ENCODE data around the gene WDR82. TPM values are rescaled to one million over a fixed set of nuclear protein-coding genes. Genes with fewer than 3 reads are reported as not detected.

WDR82 gene
- total RNA-seq, 3 donors from 2014 or later: 49.6 to 53.1 (median 52.1) TPM

DNA sequence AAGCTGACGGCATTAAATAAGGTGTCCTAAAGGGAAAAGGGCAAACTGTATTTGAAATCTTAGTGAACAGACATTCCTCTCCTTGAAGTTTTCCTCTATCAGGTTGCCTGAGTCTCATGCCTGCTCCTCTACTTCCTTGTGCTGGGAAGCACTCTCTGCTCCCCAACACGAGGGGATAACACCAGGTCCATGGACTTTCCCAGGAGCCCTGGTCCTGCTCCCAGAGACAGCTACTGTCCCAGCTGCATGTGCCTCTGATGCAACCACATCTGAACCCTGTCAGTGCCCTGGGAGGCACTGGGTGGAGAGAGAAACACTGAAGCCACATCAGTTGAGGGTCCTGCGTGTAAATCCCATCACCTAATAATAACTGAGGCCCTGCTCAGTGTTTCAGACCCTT lies 60.4 kb downstream of the WDR82 start:
- Histone ChIP-seq H3K9me3 (no peaks in the 10 kb centered on the region), H3K27ac (peak overlapping the region; percentile 80 to 95), H3K27me3 (no peaks in the 10 kb centered on the region), H3K36me3 (peaks cover 4% of the 10 kb centered on the region), H3K4me1 (peaks cover 8 to 26% of the 10 kb centered on the region in 2 donors), H3K4me3 (no peak overlapping the region)
- TF ChIP-seq POLR2AphosphoS5 (IDR thresholded peaks at IDR 0.05) (no peak), POLR2A (IDR thresholded peaks at IDR 0.05) (no peak)
- TF ChIP-seq, protein P1, sequence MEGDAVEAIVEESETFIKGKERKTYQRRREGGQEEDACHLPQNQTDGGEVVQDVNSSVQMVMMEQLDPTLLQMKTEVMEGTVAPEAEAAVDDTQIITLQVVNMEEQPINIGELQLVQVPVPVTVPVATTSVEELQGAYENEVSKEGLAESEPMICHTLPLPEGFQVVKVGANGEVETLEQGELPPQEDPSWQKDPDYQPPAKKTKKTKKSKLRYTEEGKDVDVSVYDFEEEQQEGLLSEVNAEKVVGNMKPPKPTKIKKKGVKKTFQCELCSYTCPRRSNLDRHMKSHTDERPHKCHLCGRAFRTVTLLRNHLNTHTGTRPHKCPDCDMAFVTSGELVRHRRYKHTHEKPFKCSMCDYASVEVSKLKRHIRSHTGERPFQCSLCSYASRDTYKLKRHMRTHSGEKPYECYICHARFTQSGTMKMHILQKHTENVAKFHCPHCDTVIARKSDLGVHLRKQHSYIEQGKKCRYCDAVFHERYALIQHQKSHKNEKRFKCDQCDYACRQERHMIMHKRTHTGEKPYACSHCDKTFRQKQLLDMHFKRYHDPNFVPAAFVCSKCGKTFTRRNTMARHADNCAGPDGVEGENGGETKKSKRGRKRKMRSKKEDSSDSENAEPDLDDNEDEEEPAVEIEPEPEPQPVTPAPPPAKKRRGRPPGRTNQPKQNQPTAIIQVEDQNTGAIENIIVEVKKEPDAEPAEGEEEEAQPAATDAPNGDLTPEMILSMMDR (IDR thresholded peaks at IDR 0.05): no peak
- intact Hi-C loops (cut with DNase I; ENCODE audit: low total_unique reads): no loop called here
- DNase-seq (ENCODE audit: low spot score in 2 of 2): no peak

DNA sequence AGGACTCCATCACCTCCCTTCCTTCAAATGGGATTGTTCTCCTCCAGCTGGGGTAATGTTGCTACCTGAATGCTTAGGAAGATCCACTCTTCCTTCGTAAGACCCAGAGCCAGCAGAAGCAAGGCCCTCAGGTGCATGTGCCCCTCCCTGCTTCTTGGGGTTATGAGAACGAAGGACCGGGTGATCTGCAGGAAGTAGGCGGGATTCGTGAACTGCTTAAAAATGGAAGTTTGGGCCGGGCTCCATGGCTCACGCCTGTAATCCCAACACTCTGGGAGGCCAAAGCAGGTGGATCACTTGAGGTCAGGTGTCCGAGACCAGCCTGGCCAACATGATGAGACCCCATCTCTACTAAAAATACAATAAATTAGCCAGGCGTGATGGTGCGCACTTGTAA lies 61.0 kb downstream of the WDR82 start:
- DNase-seq (ENCODE audit: low spot score in 2 of 2): no peak

DNA sequence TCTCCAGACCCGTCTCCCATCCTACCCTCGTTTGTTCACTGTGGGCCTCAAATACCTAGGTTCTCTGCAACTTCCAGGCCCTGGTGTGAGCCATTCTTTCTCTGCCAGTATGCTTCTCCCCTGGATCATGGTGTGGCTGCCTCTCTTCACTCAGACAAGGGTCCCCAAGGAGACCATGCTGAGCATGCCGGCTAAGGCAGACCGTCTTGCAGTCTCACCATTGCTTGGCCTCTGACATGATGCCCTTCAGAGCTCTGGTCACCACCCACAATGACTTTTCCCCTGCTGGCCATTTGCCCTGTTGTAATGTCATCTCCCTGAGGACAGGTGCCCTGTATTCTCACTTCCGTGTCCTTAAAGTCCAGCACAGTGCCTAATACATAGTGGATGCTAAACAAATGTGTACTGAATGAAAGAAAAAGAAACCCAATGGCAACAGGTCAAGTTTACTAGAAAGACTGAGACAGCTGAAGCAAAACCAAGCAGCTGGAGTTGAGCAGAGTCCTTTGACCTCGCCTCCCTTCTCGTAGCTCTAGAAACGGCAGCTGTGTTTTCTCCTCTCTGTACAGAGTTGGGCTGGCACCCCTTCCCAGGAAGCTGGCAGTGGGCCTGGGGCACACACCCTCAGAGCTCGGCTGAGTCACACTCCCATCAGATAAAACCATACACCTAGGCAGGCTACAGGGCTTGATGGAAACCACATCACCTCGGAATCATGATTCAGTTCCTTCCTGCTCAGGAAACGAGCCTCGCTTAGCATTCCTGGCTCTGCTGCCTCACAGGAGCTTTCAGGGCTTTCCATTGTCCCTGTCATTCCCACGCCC lies 61.7 kb downstream of the WDR82 start:
- TF ChIP-seq, protein P1 (IDR thresholded peaks at IDR 0.05): no peak
- TF ChIP-seq POLR2A (IDR thresholded peaks at IDR 0.05): no peak
- peak; percentile 46 to 65 (median 54) for TF ChIP-seq POLR2AphosphoS5 (IDR thresholded peaks at IDR 0.05)
- no peaks in the 10 kb centered on the region for H3K9me3 ChIP-seq
- peaks cover 3 to 26% of the 10 kb centered on the region in 2 donors for H3K4me1 ChIP-seq
- H3K27ac ChIP-seq: peak overlapping the region; percentile 80 to 95
- H3K27me3 ChIP-seq: no peaks in the 10 kb centered on the region
- intact Hi-C loops (cut with DNase I; ENCODE audit: low total_unique reads): no loop called here
- peak; percentile 86 to 90 for DNase-seq (ENCODE audit: low spot score in 2 of 2)
- H3K36me3 ChIP-seq: peaks cover 7% of the 10 kb centered on the region
- H3K4me3 ChIP-seq: peak overlapping the region in 1 of 3 donors; percentile 13

More for the DNA sequence above, 61.0 kb downstream of the WDR82 start:
- Histone ChIP-seq H3K4me3 (peak overlapping the region in 1 of 3 donors; percentile 13), H3K27me3 (no peaks in the 10 kb centered on the region), H3K4me1 (peaks cover 8 to 26% of the 10 kb centered on the region in 2 donors), H3K36me3 (peaks cover 4% of the 10 kb centered on the region), H3K27ac (peak overlapping the region; percentile 80 to 95), H3K9me3 (no peaks in the 10 kb centered on the region)
- no peak for TF ChIP-seq POLR2AphosphoS5 (IDR thresholded peaks at IDR 0.05)
- TF ChIP-seq, protein P1 (IDR thresholded peaks at IDR 0.05): no peak
- TF ChIP-seq POLR2A (IDR thresholded peaks at IDR 0.05): no peak
- intact Hi-C loops (cut with DNase I; ENCODE audit: low total_unique reads): no loop called here

DNA sequence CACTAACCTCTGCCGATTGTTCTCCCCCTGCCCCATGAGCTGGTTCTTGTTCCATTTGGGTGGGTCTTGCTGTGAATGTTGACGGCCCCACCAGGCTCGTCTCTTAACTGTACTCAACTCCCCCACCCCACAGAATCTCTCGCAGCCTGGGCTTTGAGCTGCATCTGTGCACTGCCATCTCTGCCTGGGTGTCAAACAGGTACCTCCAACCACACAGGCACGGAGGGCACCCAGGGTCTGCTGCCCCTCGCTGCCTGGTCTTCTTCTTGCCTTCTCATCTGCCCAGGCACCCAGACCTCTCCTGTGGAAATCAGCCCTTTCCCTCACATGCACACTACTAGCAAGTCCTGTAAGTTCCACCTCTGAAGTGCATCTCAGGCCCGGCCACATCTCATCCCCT lies 63.1 kb downstream of the WDR82 start:
- TF ChIP-seq POLR2AphosphoS5 (IDR thresholded peaks at IDR 0.05) (no peak), POLR2A (IDR thresholded peaks at IDR 0.05) (no peak)
- TF ChIP-seq, protein P1 (IDR thresholded peaks at IDR 0.05): no peak
- H3K36me3 ChIP-seq: peaks cover 10% of the 10 kb centered on the region

DNA sequence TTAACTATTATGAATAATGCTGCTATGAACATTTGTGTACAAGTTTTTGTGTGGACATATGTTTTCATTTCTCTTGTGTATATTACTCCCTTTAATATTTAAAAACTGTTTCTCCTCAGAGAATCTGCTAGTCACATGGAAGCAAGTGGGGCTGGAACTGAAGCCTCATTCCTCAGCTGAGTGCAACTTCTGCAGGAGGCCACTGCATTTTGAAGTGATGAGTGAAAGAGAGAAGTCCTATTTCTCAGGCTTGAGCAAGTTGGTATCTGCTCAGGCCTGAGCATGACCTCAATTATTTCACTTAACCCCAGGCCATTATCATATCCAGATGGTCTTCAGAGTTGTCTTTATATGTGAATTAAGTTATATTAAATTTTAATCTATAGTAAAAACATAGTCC lies 64.5 kb downstream of the WDR82 start:
- Histone ChIP-seq H3K4me1 (peaks cover 0 to 13% of the 10 kb centered on the region in 2 donors), H3K36me3 (peaks cover 12% of the 10 kb centered on the region), H3K27me3 (no peaks in the 10 kb centered on the region), H3K4me3 (no peak overlapping the region), H3K9me3 (no peaks in the 10 kb centered on the region), H3K27ac (no peak overlapping the region)
- no peak for DNase-seq (ENCODE audit: low spot score in 2 of 2)
- intact Hi-C loops (cut with DNase I; ENCODE audit: low total_unique reads): no loop called here
- TF ChIP-seq POLR2AphosphoS5 (IDR thresholded peaks at IDR 0.05) (no peak), POLR2A (IDR thresholded peaks at IDR 0.05) (no peak)
- TF ChIP-seq, protein P1 (IDR thresholded peaks at IDR 0.05): no peak

More for the DNA sequence above, 63.1 kb downstream of the WDR82 start:
- Histone ChIP-seq H3K9me3 (no peaks in the 10 kb centered on the region), H3K4me3 (no peak overlapping the region), H3K4me1 (peaks cover 0 to 14% of the 10 kb centered on the region in 2 donors), H3K27ac (peak overlapping the region in 1 of 2 donors; percentile 95), H3K27me3 (no peaks in the 10 kb centered on the region)
- intact Hi-C loops (cut with DNase I; ENCODE audit: low total_unique reads): no loop called here
- no peak for DNase-seq (ENCODE audit: low spot score in 2 of 2)
